ENCODE data around the gene TTC9C.

DNA sequence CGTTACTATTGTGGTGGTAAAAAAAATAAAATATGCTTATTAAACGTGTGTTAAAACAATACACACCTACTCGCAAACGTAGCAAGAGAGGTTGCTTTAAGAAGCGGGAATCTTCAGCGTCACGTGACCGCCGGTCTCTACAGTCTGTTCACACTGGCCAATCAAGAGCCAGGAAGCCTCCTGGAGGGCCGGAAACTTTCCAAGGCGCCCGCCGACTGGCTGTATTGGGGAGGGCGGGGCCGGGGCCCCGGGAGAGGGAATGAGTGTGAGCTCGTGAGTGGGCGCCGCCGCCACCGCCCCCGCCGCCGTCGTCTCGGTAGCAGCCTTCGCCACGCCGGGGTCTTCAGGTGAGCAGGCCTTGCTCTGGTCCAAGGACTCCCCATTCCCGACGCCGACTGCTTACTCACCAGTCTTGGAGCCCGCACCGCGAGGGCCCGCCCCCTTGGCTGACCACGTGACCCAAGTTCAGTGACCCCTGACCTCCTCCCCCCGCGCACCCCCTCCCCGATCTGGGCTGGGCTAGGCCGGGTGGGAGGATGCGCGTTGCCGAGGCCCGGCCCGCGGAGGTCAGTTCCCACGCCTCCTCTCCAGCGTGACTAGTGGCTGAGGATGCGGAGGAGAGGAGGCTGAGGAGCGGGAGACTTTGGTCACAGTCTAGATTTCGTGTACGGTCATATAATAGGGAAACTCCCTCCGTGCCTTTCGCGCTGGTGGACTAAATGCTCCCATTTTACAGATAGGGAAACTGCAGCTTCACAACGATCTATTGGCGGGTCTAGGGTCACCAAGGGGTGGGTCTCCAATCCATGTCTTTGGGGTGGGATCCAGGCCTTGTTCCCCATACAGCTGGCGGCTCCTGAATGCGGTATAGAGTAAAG is 43.1 kb downstream of the TTC9C start, which contains the start of gene TAF6L:
- TF ChIP-seq, protein P1, sequence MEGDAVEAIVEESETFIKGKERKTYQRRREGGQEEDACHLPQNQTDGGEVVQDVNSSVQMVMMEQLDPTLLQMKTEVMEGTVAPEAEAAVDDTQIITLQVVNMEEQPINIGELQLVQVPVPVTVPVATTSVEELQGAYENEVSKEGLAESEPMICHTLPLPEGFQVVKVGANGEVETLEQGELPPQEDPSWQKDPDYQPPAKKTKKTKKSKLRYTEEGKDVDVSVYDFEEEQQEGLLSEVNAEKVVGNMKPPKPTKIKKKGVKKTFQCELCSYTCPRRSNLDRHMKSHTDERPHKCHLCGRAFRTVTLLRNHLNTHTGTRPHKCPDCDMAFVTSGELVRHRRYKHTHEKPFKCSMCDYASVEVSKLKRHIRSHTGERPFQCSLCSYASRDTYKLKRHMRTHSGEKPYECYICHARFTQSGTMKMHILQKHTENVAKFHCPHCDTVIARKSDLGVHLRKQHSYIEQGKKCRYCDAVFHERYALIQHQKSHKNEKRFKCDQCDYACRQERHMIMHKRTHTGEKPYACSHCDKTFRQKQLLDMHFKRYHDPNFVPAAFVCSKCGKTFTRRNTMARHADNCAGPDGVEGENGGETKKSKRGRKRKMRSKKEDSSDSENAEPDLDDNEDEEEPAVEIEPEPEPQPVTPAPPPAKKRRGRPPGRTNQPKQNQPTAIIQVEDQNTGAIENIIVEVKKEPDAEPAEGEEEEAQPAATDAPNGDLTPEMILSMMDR (IDR thresholded peaks at IDR 0.05; ENCODE audit: insufficient read depth, low read length, poor library complexity, severe bottlenecking): no peak
- no peak for TF ChIP-seq EZH2phosphoT487 (conservative IDR thresholded peaks at IDR 0.05; ENCODE audit: low read length)
